Stimulated activated CD4-positive, alpha-beta T cell treated with anti-CD3 and anti-CD28 coated beads, Interleukin-12 subunit alpha, Interleukin-12 subunit beta, amount 100 ng/mL, for 24 hours (primary cell): ENCODE results near the gene C1QTNF1.

Experiments used
- DNase-seq, 2 experiments: peaks; one replicate each; pipeline ENCODE4 v3.0.0-alpha.2; 2020; ENCODE audit warnings: low read depth in 2 of 2

Gene C1QTNF1

DNA sequence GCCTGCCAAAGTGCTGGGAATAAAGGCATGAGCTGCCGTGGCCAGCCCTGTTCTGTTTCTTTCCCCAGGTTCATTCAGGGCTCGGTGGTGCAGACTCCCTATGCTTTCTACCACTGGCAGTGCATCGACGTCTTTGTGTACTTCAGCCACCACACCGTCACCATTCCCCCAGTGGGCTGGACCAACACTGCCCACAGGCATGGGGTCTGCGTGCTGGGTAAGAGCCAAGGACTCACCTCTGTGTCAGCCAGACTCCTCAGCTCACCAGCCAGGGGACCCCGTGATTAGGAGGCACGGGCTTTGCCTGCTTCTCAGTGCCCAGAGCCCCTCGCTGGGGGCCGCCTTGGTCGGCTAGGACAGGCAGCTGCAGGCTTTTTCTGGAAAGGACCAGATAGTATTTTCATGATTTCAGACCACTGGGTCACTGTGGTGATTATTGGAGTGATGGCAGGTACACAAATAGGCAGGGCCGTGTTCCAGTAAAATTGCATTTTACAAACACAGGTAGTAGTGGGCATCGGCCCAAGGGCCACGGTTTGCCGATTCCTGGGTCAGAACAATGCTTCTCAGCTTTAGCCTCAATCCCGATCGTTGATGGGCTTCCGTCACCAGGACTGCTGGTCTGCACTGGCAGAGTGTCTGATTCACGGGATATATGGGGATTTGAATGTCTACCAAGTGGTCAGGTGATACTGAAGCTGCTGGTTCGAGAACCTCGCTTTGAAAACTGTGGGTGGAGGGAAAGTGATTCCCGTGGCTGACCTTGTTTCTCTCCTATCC, 55.6 kb downstream of the C1QTNF1 start:
- no peak for DNase-seq

DNA sequence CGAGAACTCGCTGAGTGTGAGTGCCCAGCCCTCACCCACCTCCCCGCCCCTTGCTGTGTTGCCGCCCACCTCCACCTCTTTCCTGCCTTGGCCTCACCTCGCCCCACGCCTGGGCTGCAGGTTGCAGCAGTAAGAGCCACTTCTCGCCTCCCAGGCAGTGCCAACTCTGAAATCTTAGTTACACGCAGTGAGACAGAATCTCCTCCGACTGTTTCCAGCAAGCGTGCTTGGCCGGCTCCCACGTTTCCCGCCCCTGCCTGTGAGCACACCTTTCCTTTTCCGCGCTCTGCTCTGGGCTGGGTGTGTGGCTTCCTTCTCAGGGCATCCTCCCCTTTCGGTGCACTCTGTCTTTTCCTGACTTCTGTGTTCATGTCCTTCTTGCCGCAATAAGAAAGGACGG, 56.4 kb downstream of the C1QTNF1 start:
- no peak for DNase-seq

DNA sequence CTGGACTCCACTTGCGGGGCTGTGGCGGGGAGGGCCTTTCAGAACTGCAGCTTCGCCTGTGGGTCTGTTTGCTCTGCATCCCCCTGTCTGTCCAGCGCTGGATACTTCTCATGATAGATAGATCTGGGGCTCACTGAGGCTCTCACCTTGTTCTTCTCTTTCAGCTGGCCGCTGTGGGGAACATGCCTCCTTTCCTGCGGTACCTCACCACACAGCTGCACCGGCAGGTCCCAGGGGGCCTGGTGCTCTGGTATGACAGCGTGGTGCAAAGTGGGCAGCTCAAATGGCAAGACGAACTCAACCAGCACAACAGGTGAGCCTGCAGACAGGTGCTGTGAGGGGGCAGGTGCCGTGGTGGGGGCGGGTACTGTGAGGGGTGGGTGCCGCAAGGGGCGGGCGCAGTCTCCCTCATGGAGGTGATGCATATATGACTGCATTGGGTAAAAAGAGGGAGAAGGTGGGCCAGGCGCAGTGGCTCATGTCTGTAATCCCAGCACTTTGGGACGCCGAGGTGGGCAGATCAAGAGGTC, 56.9 kb downstream of the C1QTNF1 start:
- no peak for DNase-seq

DNA sequence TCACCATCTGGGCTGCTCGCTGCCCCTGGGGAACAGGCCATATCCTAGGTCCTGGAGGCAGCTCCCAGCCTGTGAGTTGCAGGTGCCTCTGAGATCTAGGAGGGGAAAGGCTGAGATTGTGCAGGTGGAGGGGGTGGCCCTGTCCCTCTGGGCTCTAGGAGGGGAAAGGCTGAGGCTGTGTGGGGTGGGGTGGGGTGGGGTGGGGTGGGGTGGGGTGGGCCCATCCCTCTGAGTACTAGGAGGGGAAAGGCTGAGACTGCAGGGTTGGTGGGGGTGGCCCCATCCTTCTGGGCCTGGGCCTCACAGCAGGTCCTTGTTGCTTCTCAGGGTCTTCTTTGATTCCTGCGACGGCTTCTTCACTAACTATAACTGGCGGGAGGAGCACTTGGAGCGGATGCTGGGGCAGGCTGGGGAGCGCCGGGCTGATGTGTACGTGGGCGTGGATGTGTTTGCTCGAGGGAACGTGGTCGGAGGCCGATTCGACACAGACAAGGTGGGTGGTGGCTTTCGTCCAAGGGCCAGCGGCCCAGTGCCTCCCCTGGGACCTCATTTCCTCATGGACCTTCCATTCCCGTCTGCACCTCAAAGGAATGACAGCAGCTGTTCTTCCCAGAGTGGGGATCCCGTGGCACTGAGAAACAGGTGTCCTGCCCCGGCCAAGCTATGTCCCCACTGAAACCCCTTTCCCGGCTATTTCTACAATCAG, 57.8 kb downstream of the C1QTNF1 start:
- no peak for DNase-seq

DNA sequence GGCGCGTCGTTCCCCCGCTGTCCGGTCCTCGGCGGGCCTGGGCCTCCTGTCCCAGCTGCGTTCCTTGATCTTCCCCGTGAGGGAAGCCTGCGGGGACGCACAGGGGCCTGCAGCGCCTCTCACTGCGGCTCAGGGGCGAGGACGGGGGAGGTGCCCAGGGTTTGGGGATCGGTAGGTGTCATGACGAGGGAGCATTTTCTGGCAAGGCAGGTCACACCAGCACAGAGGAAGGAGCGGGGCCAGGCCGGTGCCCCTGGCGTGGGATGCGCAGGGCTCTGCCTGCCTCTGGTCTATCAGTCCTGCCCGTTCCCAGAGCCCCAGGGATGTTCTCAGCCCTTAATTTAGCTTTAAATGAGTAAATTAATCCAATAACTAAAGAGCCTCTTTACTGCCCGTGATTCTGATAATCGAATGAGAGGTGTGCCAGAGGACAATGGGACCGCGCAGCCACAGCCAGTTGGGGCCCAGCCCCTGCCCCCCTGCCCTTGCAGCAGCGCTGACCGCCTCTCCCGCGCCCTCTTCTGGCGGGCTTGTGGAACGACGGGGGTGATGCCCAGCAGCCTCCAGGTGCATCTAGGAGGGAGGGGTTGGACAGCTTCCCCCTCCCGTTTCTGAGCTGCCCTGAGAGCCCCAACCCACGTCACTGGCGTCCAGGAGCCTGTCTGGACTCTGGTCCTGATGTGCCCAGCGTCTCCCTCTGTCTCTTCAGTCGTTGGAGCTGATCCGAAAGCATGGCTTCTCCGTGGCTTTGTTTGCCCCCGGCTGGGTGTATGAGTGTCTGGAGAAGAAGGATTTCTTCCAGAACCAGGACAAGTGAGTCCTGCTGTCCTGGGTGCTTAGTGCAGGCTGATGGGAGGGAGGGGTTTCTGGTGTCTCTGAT, 58.6 kb downstream of the C1QTNF1 start:
- DNase-seq, result peak in 1 of 2 experiments; percentile 45

DNA sequence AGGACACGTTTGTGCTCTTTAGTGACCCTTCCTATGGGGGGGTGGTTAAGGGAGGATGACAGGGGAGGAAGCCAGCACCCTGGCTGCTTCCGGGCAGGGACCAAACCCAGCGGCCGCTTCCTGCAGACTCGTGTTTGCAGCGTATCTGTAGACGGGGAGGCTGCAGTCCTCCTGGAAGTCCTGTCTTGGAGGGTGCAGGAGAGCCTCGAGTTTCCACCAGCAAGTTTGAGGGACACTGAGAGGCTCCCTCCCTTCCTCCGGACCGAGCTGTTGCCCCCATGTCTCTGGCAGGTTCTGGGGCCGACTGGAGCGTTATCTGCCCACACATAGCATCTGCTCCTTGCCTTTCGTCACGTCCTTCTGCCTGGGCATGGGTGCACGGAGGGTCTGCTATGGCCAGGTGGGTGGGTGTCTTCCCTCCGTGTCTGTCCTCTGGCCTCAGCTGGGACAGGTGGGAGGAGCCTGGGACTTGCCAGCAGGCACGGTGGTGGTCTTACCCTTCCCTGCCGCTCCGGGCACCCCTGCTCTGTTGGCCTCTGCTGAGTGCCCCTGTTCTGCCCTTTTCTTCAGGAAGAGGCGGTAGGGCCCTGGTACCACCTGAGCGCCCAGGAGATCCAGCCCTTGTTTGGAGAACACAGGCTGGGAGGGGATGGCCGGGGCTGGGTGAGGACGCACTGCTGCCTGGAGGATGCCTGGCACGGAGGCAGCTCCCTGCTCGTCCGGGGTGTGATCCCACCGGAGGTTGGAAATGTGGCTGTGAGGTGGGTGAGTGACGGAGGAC, 59.4 kb downstream of the C1QTNF1 start:
- DNase-seq, result no peak

DNA sequence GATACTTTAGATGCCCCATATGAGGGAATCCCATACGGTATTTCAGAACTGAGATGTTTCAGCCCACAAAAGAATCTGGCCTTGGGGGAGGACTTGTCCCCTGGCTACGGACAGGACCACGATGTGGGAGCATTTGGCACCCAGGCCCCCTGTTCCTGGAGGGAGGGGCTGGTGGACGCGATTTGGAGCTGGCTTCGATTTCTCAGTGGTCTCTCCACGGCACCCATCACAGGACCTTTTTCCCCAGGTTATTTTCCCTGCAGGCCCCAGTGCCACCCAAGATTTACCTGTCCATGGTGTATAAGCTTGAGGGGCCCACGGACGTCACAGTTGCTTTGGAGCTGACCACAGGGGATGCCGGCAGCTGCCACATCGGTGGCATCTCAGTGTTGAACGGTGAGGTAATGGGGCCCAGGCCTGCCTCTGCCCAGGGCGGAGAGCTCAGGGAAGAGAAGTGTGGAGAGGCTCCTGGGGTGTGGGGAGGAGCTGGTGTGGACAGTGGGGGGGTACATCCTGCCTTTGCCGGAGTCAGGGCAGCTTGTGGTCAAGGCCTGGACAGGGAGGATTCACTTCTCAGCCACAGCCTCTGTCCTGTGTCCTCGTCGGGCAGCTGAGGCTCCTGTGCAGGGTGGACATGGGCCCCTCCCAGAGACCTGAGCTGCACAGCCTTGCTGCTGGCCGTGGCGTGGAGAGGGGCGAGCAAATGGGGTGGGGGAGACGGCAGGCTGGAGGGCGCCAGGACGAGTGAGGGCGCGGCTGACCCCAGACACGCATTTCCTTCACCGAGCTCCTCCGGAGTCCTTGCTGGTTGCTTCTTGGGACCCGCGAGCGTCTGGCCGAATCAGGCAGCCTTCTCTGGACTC, 60.6 kb downstream of the C1QTNF1 start:
- no peak for DNase-seq

DNA sequence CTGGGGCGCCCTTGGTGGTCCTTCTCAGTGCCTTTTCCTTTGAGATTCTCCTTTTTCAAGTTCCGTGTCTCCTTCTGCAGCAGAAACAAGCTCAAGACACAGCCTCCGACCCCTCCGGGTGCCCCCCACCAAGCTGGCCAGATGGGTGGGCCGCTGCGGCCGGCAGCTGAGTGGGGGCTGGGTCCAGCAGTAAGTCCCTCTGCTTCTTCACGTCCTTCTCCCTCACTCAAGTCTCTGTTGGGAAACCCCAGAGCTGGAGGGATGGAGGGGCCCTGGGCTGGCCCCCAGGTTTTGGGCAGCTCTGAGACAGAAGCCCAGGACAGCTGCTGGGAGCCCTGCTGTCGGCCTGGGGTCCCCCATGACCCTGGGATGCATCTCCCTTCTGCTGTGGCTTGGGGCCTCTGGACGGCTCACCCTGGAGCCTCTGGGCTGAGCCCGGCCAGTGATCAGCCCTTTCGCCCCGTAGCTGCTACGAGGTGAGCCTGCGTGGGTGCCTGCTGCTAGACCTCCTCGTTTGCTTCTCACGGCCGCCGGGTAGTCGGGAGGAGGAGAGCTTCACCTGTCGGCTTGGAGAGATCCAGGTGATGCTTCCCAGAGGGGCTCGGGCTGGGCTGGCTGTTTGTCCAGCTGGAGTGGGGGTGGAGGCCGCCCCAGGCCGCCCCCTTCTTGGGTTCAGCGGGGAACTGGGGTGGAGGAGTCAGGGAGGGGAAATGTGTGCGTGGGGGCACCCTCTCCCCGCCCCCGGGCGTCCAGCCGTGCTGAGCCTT, 61.4 kb downstream of the C1QTNF1 start:
- no peak for DNase-seq

DNA sequence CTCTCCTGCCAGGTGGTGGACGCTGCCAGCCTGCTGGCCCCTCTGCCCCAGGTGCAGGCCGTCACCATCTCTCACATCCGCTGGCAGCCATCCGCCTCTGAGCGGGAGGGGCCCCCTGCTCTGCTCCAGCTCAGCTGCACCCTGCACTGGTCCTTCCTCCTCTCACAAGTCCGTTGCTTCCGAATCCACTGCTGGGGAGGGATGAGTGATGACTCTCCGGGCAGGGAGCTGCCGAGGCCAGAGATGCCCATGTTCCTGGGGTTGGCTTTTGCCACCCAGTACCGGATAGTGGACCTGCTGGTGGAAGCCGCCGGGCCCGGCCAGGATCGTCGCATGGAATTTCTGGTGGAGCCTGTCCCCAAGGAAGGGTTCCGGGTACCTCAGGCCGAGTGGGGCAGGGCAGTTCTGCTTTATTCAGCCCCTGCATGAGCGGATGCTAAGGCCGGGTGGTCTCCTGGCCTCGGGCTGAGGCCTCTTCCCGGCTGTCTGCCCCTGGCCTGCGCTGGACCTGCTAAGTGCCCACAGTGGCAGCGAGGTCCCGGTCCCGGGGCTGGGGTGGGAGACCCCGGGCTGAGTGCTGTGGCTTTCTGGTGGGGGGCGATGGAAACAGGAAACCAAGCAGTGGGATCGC, 62.1 kb downstream of the C1QTNF1 start:
- no peak for DNase-seq

DNA sequence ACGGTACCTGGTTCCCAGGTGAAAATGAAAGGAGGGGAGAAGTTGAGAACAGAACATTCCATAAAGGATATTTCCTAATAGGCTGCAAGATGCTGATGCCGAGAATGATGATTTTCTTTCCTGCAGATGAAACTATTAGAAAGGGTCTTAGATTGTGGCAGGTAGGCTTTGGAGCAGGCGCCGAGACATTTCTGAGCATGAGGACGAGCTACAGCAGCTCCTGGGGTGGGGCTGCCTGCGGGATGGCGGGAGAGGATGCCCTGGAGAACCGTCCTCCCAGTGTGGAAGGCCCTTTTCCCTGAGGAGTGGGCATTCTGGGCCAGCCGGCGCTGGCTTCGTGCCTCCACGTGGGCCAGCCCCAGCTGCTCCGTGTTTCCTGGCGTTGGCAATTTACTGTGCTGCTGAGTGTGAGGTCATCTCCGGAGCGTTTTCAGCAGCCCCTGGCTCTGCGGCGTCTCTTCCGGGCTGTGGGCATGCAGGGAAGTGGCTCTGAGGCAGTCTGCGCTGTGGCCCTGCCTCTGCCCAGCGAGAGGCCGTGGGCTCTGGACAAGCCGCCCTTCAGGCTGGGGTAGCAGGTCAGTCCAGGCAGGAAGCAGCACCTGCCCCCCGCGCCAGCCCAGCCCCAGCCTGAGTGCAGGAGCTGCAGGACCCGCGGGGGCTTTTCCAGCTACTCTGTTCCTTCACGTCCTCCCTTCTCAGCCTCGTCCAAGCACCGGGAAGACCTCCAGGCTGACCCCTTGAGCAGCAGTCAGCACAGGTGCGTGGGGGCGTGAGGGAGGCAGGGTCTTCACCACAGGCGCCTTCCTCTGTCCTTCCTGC, 62.8 kb downstream of the C1QTNF1 start:
- DNase-seq, result no peak

DNA sequence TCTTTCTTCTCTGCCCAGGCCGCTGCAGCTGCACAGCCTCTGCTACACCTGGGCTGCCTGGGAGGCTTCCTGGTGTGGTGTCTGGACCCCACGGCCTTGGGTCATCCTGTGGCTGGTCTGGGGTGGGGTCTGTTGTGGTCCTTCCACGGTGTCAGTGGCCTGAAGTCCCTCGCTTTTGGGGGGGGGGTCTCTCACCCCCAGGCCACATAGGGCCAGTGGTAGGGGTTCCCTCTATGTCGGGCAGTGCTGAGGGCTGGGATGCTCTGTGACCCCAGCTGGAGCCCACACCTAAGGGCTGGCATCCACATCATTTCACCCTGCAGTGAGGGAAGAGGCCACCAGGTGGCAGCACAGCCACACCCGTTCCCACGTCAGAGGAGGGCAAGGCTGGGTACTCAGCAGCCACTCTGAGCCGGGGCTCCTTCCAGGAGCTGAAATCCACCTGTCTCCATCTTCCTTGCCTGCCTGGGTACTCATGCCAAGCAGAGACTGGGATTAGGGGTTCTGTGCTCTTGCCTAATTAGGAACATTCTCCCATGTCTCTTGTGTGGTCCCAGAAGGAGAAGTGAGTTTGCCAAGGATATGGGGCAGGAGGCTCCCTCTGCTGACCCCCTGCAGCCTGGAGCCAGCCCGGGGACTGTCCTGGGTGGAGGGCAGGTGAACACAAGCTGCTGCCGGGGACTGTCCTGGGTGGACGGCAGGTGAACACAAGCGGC, 63.6 kb downstream of the C1QTNF1 start:
- DNase-seq, result peak; percentile 58 to 71

DNA sequence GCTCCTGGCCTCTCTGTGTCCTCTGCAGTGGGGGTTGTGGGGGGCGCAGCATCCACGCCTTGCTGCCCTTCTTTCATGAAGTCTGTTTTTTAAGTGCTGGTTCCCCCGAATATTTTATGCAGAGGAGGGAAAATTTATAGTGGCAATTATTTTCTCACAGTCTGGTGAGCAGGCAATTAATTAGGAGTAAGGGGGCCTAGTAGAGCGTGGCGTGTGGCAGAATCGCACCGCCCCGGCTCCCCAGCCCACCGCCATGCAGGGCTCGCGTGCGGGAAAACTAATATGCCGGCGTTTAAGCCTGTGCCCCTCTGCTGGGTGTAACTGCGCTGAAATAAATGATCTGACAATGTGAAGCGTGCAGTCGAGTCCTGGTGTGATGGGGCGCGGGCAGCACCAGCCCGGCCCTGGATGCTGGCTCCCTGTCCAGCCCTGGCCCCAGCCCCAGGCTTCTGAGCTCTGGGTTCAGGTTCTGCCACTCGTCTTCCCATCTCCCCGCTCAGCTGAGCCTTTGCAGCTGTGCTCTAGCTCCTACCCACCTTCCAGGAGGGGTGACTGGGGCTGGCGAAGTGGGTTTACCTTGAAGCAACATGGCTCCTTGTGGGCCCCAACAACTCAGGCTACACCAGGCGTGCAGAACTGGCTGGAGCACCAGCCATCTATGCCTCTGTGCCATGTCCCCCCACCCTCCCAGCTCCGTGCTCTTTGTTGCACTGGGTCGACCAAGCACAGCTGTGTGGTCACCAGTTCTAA, 64.5 kb downstream of the C1QTNF1 start:
- DNase-seq, result no peak

DNA sequence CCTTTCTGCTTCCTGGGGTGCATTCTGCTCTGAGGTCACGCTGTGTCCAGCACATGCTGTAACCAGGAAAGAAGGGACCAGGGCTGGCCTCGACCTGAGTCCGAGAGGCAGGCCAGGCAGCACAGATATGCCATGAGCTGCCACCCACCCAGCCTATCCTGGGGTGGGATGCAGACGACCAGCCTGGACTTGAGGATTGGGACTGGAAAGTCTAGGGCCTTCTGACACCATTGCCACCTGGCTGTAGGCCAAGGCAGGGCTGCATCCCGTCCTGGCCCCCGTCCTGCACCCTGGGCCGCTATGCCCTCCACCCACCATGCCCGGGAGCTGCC, 65.0 kb downstream of the C1QTNF1 start:
- DNase-seq, result no peak

DNA sequence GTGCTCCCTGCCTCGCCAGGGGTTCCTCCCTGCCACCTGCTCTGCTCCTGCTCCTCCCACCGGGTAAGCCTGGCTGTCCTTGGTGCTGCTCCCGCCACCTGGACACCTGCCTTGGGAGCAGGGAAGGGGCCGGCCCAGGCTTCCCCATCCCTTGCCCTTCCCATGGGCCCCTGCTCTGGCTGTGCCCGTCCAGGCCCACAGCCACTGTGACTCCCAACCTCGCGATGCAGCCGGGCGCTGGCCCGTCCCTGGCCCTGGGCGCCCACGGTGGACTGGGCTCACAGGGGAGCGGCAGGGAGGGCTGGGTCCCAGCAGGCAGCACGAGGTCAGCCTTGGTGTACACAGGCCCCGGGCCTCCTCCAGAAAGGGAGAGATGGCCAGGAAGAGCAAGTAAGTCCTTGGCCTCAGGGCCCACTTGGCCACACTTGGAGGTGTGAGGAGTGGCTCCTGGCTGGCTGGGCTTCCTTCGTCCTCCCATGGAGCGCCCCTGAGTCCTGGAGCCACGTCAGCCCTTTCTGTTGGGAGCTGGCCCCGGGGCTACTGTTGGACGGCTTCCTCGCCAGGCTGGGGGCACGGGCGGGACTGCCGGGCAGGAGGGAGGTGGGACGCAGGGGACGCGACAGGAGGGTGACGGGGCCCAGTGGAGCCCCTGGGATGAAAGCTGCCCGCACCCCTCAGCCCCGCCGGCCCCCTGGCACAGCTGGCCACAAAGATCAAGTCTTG, 65.9 kb downstream of the C1QTNF1 start:
- DNase-seq, result no peak

DNA sequence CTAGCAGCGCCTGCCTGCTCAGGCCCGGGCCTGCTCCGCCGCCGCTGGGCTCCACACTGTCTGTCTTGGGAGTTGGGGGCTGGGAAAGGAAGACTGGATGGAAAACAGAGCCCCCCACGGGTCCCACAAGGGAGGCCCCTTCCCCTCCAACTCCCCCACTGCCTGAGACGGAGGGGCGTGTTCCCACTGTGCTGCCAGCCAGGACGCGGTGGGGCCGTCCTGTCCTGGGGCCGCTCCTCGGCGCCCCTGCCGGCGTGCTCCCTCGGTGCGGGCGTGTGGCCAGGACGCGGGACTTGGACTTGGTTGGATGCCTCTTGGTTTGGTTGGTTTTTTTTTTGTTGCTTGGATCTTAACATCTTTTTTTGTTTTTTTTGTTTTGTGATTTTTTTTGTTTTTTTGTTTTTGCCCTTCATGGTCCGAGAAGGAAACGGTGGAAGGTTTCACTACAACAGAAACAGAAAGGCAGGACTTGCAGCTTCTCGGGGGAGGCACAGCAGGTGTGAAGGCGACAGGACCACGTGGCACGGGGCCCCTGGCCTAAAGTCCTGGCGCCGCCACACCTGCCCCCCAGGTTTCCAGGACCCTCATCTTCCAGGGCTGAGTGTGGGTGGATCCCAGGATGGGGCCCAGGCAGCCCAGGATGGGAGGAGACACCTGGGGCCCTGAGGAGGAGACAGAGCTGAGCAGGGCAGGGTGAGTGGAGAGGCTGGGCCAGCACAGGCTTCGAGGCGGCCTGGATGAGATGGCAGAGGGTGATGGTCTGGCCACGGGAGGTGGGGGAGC, 66.7 kb downstream of the C1QTNF1 start:
- no peak for DNase-seq
